H9 (cell line): ENCODE data around the gene GLOD4. TPM values are rescaled to one million over a fixed set of nuclear protein-coding genes. Genes with fewer than 3 reads are reported as not detected.

Experiments
- DNase-seq: peaks from one replicate; pipeline ENCODE4 v3.0.0-alpha.2; 2017
- H2AFZ ChIP-seq: one replicate; pipeline ENCODE4 v1.6.1; 2013; ENCODE audit warnings: mild to moderate bottlenecking, low read length, control low read depth, moderate library complexity
- H2AK5ac ChIP-seq: 2 replicates; pipeline ENCODE4 v1.6.1; 2013; ENCODE audit warnings: low read length, control low read depth, mixed read lengths; ENCODE audit not compliant: insufficient read length
- H2BK120ac ChIP-seq: one replicate; pipeline ENCODE4 v1.6.1; 2013; ENCODE audit warnings: low read depth, mild to moderate bottlenecking, low read length, control low read depth, inconsistent platforms; ENCODE audit not compliant: poor library complexity, severe bottlenecking
- H2BK12ac ChIP-seq: 2 replicates; pipeline ENCODE4 v1.6.1; 2013; ENCODE audit warnings: low read length, control low read depth, mixed read lengths, low read depth; ENCODE audit not compliant: insufficient read length
- H2BK15ac ChIP-seq: 2 replicates; pipeline ENCODE4 v1.6.1; 2013; ENCODE audit warnings: low read depth, low read length, control low read depth
- H2BK20ac ChIP-seq: one replicate; pipeline ENCODE4 v1.6.1; 2013; ENCODE audit warnings: low read depth, mild to moderate bottlenecking, low read length, control low read depth, inconsistent platforms; ENCODE audit not compliant: poor library complexity, severe bottlenecking
- H2BK5ac ChIP-seq: 2 replicates; pipeline ENCODE4 v1.6.1; 2013; ENCODE audit warnings: low read length, control low read depth, mixed read lengths; ENCODE audit not compliant: insufficient read length
- H3K14ac ChIP-seq: 2 replicates; pipeline ENCODE4 v1.6.1; 2013; ENCODE audit warnings: low read length, control low read depth; ENCODE audit not compliant: insufficient read depth
- H3K18ac ChIP-seq: 2 replicates; pipeline ENCODE4 v1.6.1; 2013; ENCODE audit warnings: low read depth, mild to moderate bottlenecking, mixed read lengths, low read length, control low read depth; ENCODE audit not compliant: insufficient read length
- H3K23ac ChIP-seq: 2 replicates; pipeline ENCODE4 v1.6.1; 2013; ENCODE audit warnings: low read length, control low read depth, mixed read lengths, low read depth; ENCODE audit not compliant: insufficient read length
- H3K23me2 ChIP-seq: 2 replicates; pipeline ENCODE4 v1.6.1; 2013; ENCODE audit warnings: low read depth, mild to moderate bottlenecking, mixed read lengths, low read length, control low read depth; ENCODE audit not compliant: insufficient read length, poor library complexity, severe bottlenecking
- H3K27ac ChIP-seq: 2 replicates; pipeline ENCODE4 v1.5.1; 2013; ENCODE audit warnings: low read length, control low read depth, mixed read lengths, low read depth; ENCODE audit not compliant: insufficient read length
- H3K27me3 ChIP-seq: 2 replicates; pipeline ENCODE4 v1.6.1; 2013; ENCODE audit warnings: low read length, control low read depth, inconsistent platforms; ENCODE audit not compliant: insufficient read depth
- H3K4ac ChIP-seq: 2 replicates; pipeline ENCODE4 v1.6.1; 2013; ENCODE audit warnings: low read depth, mild to moderate bottlenecking, control low read depth, inconsistent platforms, low read length, moderate library complexity
- H3K4me1 ChIP-seq: 2 replicates; pipeline ENCODE4 v1.6.1; 2013; ENCODE audit warnings: low read length, control low read depth, inconsistent platforms; ENCODE audit not compliant: insufficient read depth
- H3K4me2 ChIP-seq: 2 replicates; pipeline ENCODE4 v1.6.1; 2013; ENCODE audit warnings: low read length, control low read depth, mixed read lengths; ENCODE audit not compliant: insufficient read length, insufficient read depth
- H3K56ac ChIP-seq: 2 replicates; pipeline ENCODE4 v1.6.1; 2013; ENCODE audit warnings: low read depth, mild to moderate bottlenecking, mixed read lengths, low read length, control low read depth; ENCODE audit not compliant: insufficient read length
- H3K79me1 ChIP-seq: 2 replicates; pipeline ENCODE4 v1.6.1; 2013; ENCODE audit warnings: low read depth, mild to moderate bottlenecking, moderate library complexity, low read length, control low read depth, inconsistent platforms; ENCODE audit not compliant: insufficient read depth, poor library complexity, severe bottlenecking
- H3K79me2 ChIP-seq: 2 replicates; pipeline ENCODE4 v1.6.1; 2013; ENCODE audit warnings: low read length, control low read depth, inconsistent platforms; ENCODE audit not compliant: insufficient read depth
- H3K9ac ChIP-seq: 2 replicates; pipeline ENCODE4 v1.6.1; 2013; ENCODE audit warnings: low read length, control low read depth, mixed read lengths; ENCODE audit not compliant: insufficient read length; ENCODE audit errors: extremely low read depth
- H3K9me3 ChIP-seq: one replicate; pipeline ENCODE4 v1.6.1; 2013; ENCODE audit warnings: low read depth, low read length, inconsistent platforms; ENCODE audit not compliant: control insufficient read depth
- H3T11ph ChIP-seq: one replicate; pipeline ENCODE4 v1.6.1; 2013; ENCODE audit warnings: mild to moderate bottlenecking, low read length, control low read depth, inconsistent platforms
- H4K20me1 ChIP-seq: one replicate; pipeline ENCODE4 v1.6.1; 2013; ENCODE audit not compliant: control insufficient read depth, insufficient read length, insufficient read depth
- H4K5ac ChIP-seq: 2 replicates; pipeline ENCODE4 v1.6.1; 2013; ENCODE audit warnings: low read depth, mild to moderate bottlenecking, mixed read lengths, low read length, control low read depth; ENCODE audit not compliant: insufficient read length
- H4K8ac ChIP-seq: replicated peaks from 2 replicates; pipeline ENCODE4 v1.6.1; 2013; ENCODE audit warnings: low read length, control low read depth, mixed read lengths, low read depth; ENCODE audit not compliant: insufficient read length
- H4K91ac ChIP-seq: 2 replicates; pipeline ENCODE4 v1.6.1; 2013; ENCODE audit warnings: low read depth, mild to moderate bottlenecking, moderate library complexity, mixed read lengths, low read length, control low read depth; ENCODE audit not compliant: insufficient read length
- H3K27ac Mint-ChIP-seq, 3 experiments: 2 replicates in 2 of 3; 3 replicates in 1 of 3; pipeline ENCODE4 v1.8.0; 2020 to 2021; ENCODE audit warnings: mixed read lengths in 3 of 3, mild to moderate bottlenecking in 1 of 3, moderate library complexity in 1 of 3
- H3K27me3 Mint-ChIP-seq: 2 replicates; pipeline ENCODE4 v1.8.0; 2021; ENCODE audit warnings: low read depth, mild to moderate bottlenecking, moderate library complexity, mixed read lengths
- H3K36me3 Mint-ChIP-seq, 3 experiments: 2 replicates in 2 of 3; 3 replicates in 1 of 3; pipeline ENCODE4 v1.8.0; 2020 to 2021; ENCODE audit warnings: low read depth in 3 of 3, mixed read lengths in 3 of 3; ENCODE audit not compliant: insufficient read depth in 1 of 3
- H3K4me1 Mint-ChIP-seq, 2 experiments: 2 replicates each; pipeline ENCODE4 v1.8.0; 2020; ENCODE audit warnings: mixed read lengths in 2 of 2
- H3K4me3 Mint-ChIP-seq, 2 experiments: 2 replicates in 1 of 2; 3 replicates in 1 of 2; pipeline ENCODE4 v1.8.0; 2020 to 2021; ENCODE audit warnings: mild to moderate bottlenecking in 2 of 2, mixed read lengths in 2 of 2, moderate library complexity in 1 of 2
- H3K9me3 Mint-ChIP-seq, 2 experiments: 2 replicates in 1 of 2; 3 replicates in 1 of 2; pipeline ENCODE4 v1.8.0; 2020; ENCODE audit warnings: mild to moderate bottlenecking in 2 of 2, mixed read lengths in 2 of 2, moderate library complexity in 1 of 2
- CTCF ChIP-seq: fragments of 200-600 bp; sonication (generic); conservative IDR thresholded peaks from 3 replicates; pipeline ENCODE4 v1.8.0; 2021; ENCODE audit warnings: antibody characterized with exemption, mild to moderate bottlenecking
- WGBS: extraction: QIAGEN DNeasy Blood & Tissue Kit; methylation state at CpG from one replicate; pipeline ENCODE4 v1.1.7; 2013; ENCODE audit warnings: missing lambda C conversion rate, low lambda C conversion rate, mixed read lengths; ENCODE audit not compliant: insufficient read length; ENCODE audit errors: extremely low coverage; 5-methylcytosine and 5-hydroxymethylcytosine counted together
- total RNA-seq: library from RNA; stranded (reverse); gene quantifications from 2 replicates; pipeline ENCODE4 v1.2.1, GENCODE V29; 2021

The GLOD4 gene
- total RNA-seq, 1 experiment from 2014 or later: 106 TPM

- H3K14ac ChIP-seq: peak within 1 kb of the TSS; percentile 83
- no peak within 1 kb of the TSS for H2BK5ac ChIP-seq
- H3K27ac ChIP-seq: no peak within 1 kb of the TSS
- H3K36me3 Mint-ChIP-seq: peaks cover 45 to 56% (median 52%) of the 10 kb centered on the region in 3 experiments
- H3K4me2 ChIP-seq: peak within 1 kb of the TSS; percentile 59
- no CpG with 5 or more reads among the region's 87 CpGs for WGBS
- no peak within 1 kb of the TSS for H2BK12ac ChIP-seq
- H2BK15ac ChIP-seq: no peak within 1 kb of the TSS
- no peaks in the 10 kb centered on the region for H3K4me1 ChIP-seq
- H3K27ac Mint-ChIP-seq: peak within 1 kb of the TSS; percentile 24 to 98 (median 95); a peak in 6 of 7 replicates
- peaks cover 31 to 36% of the 10 kb centered on the region in 2 experiments for H3K4me1 Mint-ChIP-seq
- no peak within 1 kb of the TSS for H4K8ac ChIP-seq
- H3K4ac ChIP-seq: no peak within 1 kb of the TSS
- peaks cover 3% of the 10 kb centered on the region for H4K20me1 ChIP-seq
- peak within 1 kb of the TSS; percentile 45 for H3K9ac ChIP-seq
- H3K56ac ChIP-seq: no peak within 1 kb of the TSS
- no peak within 1 kb of the TSS for H3T11ph ChIP-seq
- H2AK5ac ChIP-seq: no peak within 1 kb of the TSS
- H3K18ac ChIP-seq: peak within 1 kb of the TSS; percentile 85
- H2AFZ ChIP-seq: no peak within 1 kb of the TSS
- peaks cover 3% of the 10 kb centered on the region for H3K79me1 ChIP-seq
- no peak within 1 kb of the TSS for H2BK20ac ChIP-seq
- H2BK120ac ChIP-seq: no peak within 1 kb of the TSS
- peaks cover 9% of the 10 kb centered on the region; the same call in 1 of the 2 replicates for H3K79me2 ChIP-seq
- no peak within 1 kb of the TSS for H3K23ac ChIP-seq
- H4K91ac ChIP-seq: no peak within 1 kb of the TSS
- peaks cover 7% of the 10 kb centered on the region for H3K23me2 ChIP-seq
- peak; percentile 98 for DNase-seq
- no peaks in the 10 kb centered on the region for H3K27me3 Mint-ChIP-seq
- H3K4me3 Mint-ChIP-seq: peak within 1 kb of the TSS; percentile 96
- TF ChIP-seq CTCF: peak; percentile 97
- no peak within 1 kb of the TSS for H4K5ac ChIP-seq
- no peaks in the 10 kb centered on the region for H3K27me3 ChIP-seq
- H3K9me3 Mint-ChIP-seq: peaks cover 18 to 24% of the 10 kb centered on the region in 2 experiments
- H3K9me3 ChIP-seq: no peaks in the 10 kb centered on the region
These were observed 30.0 kb downstream of the GLOD4 start, which contains the start of gene GEMIN4 for GRCh38 chr17:752002-752619. Gene GEMIN4 (minus strand): TSS chr17:752264. CDS start chr17:752142, 122 bp downstream.
